ENCODE data around the gene FASTK. TPM values are rescaled to one million over a fixed set of nuclear protein-coding genes. Genes with fewer than 3 reads are reported as not detected.

FASTK gene
- total and polyA plus RNA-seq, 2 of the 4 experiments (the other 2 are of a cell fraction): 53.8 to 115 TPM

- WGBS, 2 experiments (ENCODE audit: extremely low coverage in 2 of 2, insufficient read length in 1 of 2): 20% methylated on average over 1 of the region's 10 CpGs; no CpG with 5 or more reads in 1 of the 2 experiments
- Histone ChIP-seq H2AFZ (replicated peaks; ENCODE audit: low read length, poor library complexity) (no peak overlapping the region), H4K5ac (ENCODE audit: low read depth, low read length) (no peak overlapping the region), H3K18ac (ENCODE audit: low read depth, low read length) (no peak overlapping the region), H3K23ac (ENCODE audit: low read depth, low read length) (no peak overlapping the region), H3K9ac (ENCODE audit: low read depth, low read length) (no peak overlapping the region), H3K4me2 (ENCODE audit: low read depth, low read length) (no peak overlapping the region), H2BK120ac (ENCODE audit: low read depth, low read length) (no peak overlapping the region), H3K4me3 (ENCODE audit: insufficient read depth, low read depth, low read length) (no peak overlapping the region), H2AK5ac (ENCODE audit: low read depth, low read length) (no peak overlapping the region), H4K8ac (ENCODE audit: low read depth in 2 of 2, low read length in 2 of 2) (no peak overlapping the region), H3K36me3 (ENCODE audit: control insufficient read depth, insufficient read depth, low read length) (peaks cover 46% of the 10 kb centered on the region), H3K14ac (replicated peaks; ENCODE audit: low read depth, low read length) (no peak overlapping the region), H2BK5ac (ENCODE audit: low read depth, low read length, poor library complexity, severe bottlenecking) (no peak overlapping the region), H3K27ac (ENCODE audit: insufficient read depth, low read length) (no peak overlapping the region), H3K9me3 (ENCODE audit: control insufficient read depth, insufficient read depth, low read length) (no peaks in the 10 kb centered on the region), H4K20me1 (ENCODE audit: insufficient read depth, low read length) (peaks cover 22% of the 10 kb centered on the region), H2AK9ac (replicated peaks; ENCODE audit: low read depth, low read length, poor library complexity) (peak overlapping the region; percentile 56), H3K4ac (ENCODE audit: low read depth, low read length) (no peak overlapping the region), H2BK20ac (ENCODE audit: low read depth, low read length) (no peak overlapping the region), H3K56ac (ENCODE audit: extremely low read depth, insufficient read depth, low read length) (no peak overlapping the region), H3K9me1 (ENCODE audit: insufficient read depth, low read length) (no peaks in the 10 kb centered on the region), H2BK15ac (ENCODE audit: low read depth, low read length) (no peak overlapping the region), H3K79me1 (ENCODE audit: low read depth in 1 of 2, low read length in 2 of 2) (peaks cover 16 to 70% of the 10 kb centered on the region in 2 experiments; a peak in 3 of 4 replicates), H3K27me3 (ENCODE audit: control insufficient read depth, insufficient read depth, low read length) (no peaks in the 10 kb centered on the region), H4K91ac (ENCODE audit: insufficient read depth, low read depth, low read length) (no peak overlapping the region), H3K4me1 (ENCODE audit: control insufficient read depth, insufficient read depth, low read length) (peaks cover 21% of the 10 kb centered on the region)
- ATAC-seq (ENCODE audit: low read depth) (no peak), DNase-seq (no peak)
- TF ChIP-seq RAD21 (IDR thresholded peaks at IDR 0.05; ENCODE audit: low read length) (no peak), POLR2A (IDR thresholded peaks at IDR 0.05; ENCODE audit: low read depth, low read length) (no peak), ELK1 (IDR thresholded peaks at IDR 0.05; ENCODE audit: borderline replicate concordance, low read depth, low read length) (no peak), CTCF (conservative IDR thresholded peaks at IDR 0.05; ENCODE audit: low read depth, low read length) (no peak), MXI1 (IDR thresholded peaks at IDR 0.05; ENCODE audit: borderline replicate concordance, low read depth, low read length) (no peak), SMC3 (IDR thresholded peaks at IDR 0.05; ENCODE audit: low read depth, low read length) (no peak), FOS (IDR thresholded peaks at IDR 0.05; ENCODE audit: low read depth, low read length) (no peak), CHD1 (IDR thresholded peaks at IDR 0.05; ENCODE audit: low read depth, low read length) (no peak), MAFK (IDR thresholded peaks at IDR 0.05; ENCODE audit: low read depth, low read length) (no peak), NFE2L2 (IDR thresholded peaks at IDR 0.05; ENCODE audit: low read depth, low read length) (no peak), MAZ (IDR thresholded peaks at IDR 0.05; ENCODE audit: borderline replicate concordance, low read depth, low read length) (no peak), RCOR1 (IDR thresholded peaks at IDR 0.05; ENCODE audit: insufficient replicate concordance, low read length) (no peak), BHLHE40 (IDR thresholded peaks at IDR 0.05; ENCODE audit: low read depth, low read length) (no peak)
- no TSS peak for BruUV-seq (replicated peaks)
- ChIA-PET CTCF (no interaction called here), POLR2A (ENCODE audit: unreplicated experiment) (interaction anchor here (0.6 kb wide), 1 partner anchor 16 kb away, joined by 5 read pairs; no protein-coding TSS in a partner anchor)
- intact Hi-C loops (cut with micrococcal nuclease): no loop called here
- dilution Hi-C loops (cut with HindIII; ENCODE audit: low sequenced_read_pairs, unreplicated experiment): no loop called here
- in situ Hi-C loops (cut with MboI; ENCODE audit: low sequenced_read_pairs): no loop called here
Measured at GRCh38 chr7:151077705-151078232, 2.8 kb downstream of the FASTK start.
